HepG2 (cell line): Measurements from ENCODE around the gene CCDC175.

Source experiments
- CHD2 ChIP-seq: IDR thresholded peaks from 2 replicates; pipeline ENCODE4 v1.6.1; 2011; ENCODE audit warnings: low read depth, low read length, improper control_type of control experiment
- NFKB2 ChIP-seq: sonication (generic); formaldehyde crosslinking; IDR thresholded peaks from 2 replicates; pipeline ENCODE4 v1.4.0; 2020; ENCODE audit warnings: missing genetic modification reagents, borderline replicate concordance
- ZFP36L1 ChIP-seq: sonication (generic); formaldehyde crosslinking; IDR thresholded peaks from 2 replicates; pipeline ENCODE4 v1.8.0; 2022; ENCODE audit warnings: mild to moderate bottlenecking, missing genetic modification reagents, moderate library complexity
- ZNF263 ChIP-seq: sonication (generic); formaldehyde crosslinking; IDR thresholded peaks from 2 replicates; pipeline ENCODE4 v1.4.0; 2020; ENCODE audit warnings: missing genetic modification reagents
- ZNF644 ChIP-seq: IDR thresholded peaks from 2 replicates; pipeline ENCODE4 v1.6.1; 2016; ENCODE audit warnings: low read depth

DNA sequence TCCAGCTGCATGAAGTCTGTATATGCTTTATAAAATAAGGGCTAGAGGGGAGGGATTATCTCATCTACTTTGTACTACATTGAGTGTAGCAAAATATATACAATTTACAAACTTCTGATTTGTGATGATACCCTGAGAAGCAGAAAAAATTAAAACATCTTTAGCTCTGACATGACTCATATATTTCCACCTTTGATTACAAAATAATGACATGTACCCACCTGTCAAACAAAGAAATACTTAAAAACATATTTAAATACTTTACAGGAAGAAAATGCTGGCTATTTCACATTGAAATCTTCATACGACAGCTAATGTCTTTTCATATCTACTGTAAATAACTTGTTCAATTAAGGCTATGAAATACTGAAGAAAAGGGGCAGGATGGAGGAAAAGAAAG lies 114.7 kb downstream of the CCDC175 start:
- TF ChIP-seq ZFP36L1 (CRISPR knock-in tag) (no peak), CHD2 (no peak), ZNF644 (no peak), ZNF263 (CRISPR knock-in tag) (no peak), NFKB2 (no peak)
